Endothelial cell of umbilical vein (primary cell): ENCODE measurements around the gene HHIP. TPM values are rescaled to one million over a fixed set of nuclear protein-coding genes. Genes with fewer than 3 reads are reported as not detected.

ENCODE experiments used
- BruUV-seq: library from RNA; stranded (reverse); fragments of 400-500 nt; replicated peaks from 2 replicates; lab custom pipeline; 2021; lab: Mats Ljungman, UMichigan
- CTCF ChIA-PET: fragments of 300-600, 350-600 bp; sonication (Branson Sonifier 250); formaldehyde crosslinking; loops from one replicate; lab custom pipeline; 2021; ENCODE audit warnings: antibody characterized with exemption, inconsistent platforms; lab: Charles Lee
- POLR2A ChIA-PET: fragments of 300-600, 350-600 bp; sonication (Branson Sonifier 250); formaldehyde crosslinking; loops from one replicate; lab custom pipeline; 2021; ENCODE audit warnings: antibody characterized with exemption, inconsistent platforms; lab: Charles Lee
- DNase-seq: peaks from one replicate; pipeline ENCODE4 v3.0.0-alpha.2; 2011; ENCODE audit warnings: low read depth, low spot score
- FAIRE-seq: peaks from 2 replicates; lab custom pipeline; 2011; peaks lifted over from hg19 to GRCh38; lab: Jason Lieb, UNC
- H2AFZ ChIP-seq: 2 replicates; pipeline ENCODE4 v1.6.0; 2012; ENCODE audit warnings: low read depth, low read length, control low read depth, inconsistent platforms
- H3K27ac ChIP-seq: 2 replicates; pipeline ENCODE4 v1.5.1; 2011; ENCODE audit warnings: low read depth, mild to moderate bottlenecking, control low read depth, low read length, moderate library complexity; ENCODE audit not compliant: insufficient read depth
- H3K27me3 ChIP-seq, 2 experiments: 2 replicates each; pipeline versions ENCODE4 v1.6.0 to v1.6.1; 2011; ENCODE audit warnings: low read length in 2 of 2, mixed read lengths in 1 of 2; ENCODE audit not compliant: control insufficient read depth in 2 of 2, insufficient read depth in 2 of 2
- H3K36me3 ChIP-seq, 2 experiments: 2 replicates in 1 of 2; 3 replicates in 1 of 2; pipeline ENCODE4 v1.5.1; 2011; ENCODE audit warnings: low read length in 2 of 2, mild to moderate bottlenecking in 1 of 2, moderate library complexity in 1 of 2; ENCODE audit not compliant: control insufficient read depth in 2 of 2, insufficient read depth in 2 of 2; ENCODE audit errors: extremely low read depth in 1 of 2
- H3K4me1 ChIP-seq: 3 replicates; pipeline ENCODE4 v1.5.1; 2011; ENCODE audit warnings: mild to moderate bottlenecking, low read length; ENCODE audit not compliant: control insufficient read depth, insufficient read depth; ENCODE audit errors: extremely low read depth
- H3K4me2 ChIP-seq: 2 replicates; pipeline ENCODE4 v1.6.1; 2011; ENCODE audit warnings: low read length, control low read depth, mixed read lengths; ENCODE audit not compliant: insufficient read depth
- H3K4me3 ChIP-seq, 3 experiments: fragments of 200-600 bp in 1 of 3; sonication (generic), shearing (Covaris generic) in 1 of 3; replicated peaks in 1 of 3; 2 replicates each; pipeline ENCODE4 v1.5.1; 2011 to 2016; ENCODE audit warnings: control low read depth in 3 of 3, low read length in 3 of 3, mild to moderate bottlenecking in 2 of 3, inconsistent platforms in 1 of 3, low read depth in 1 of 3, moderate library complexity in 1 of 3; ENCODE audit not compliant: insufficient read depth in 1 of 3
- H3K79me2 ChIP-seq: 2 replicates; pipeline ENCODE4 v1.6.0; 2012; ENCODE audit warnings: low read length, inconsistent platforms; ENCODE audit not compliant: control insufficient read depth, insufficient read depth
- H3K9ac ChIP-seq: replicated peaks from 2 replicates; pipeline ENCODE3; 2011; ENCODE audit warnings: low read length, control low read depth; ENCODE audit not compliant: insufficient read depth; ENCODE audit errors: extremely low read depth
- H3K9me1 ChIP-seq: replicated peaks from 3 replicates; pipeline ENCODE4 v1.6.0; 2011; ENCODE audit warnings: mild to moderate bottlenecking, low read length; ENCODE audit not compliant: control insufficient read depth, insufficient read depth; ENCODE audit errors: extremely low read depth
- H3K9me3 ChIP-seq: replicated peaks from 2 replicates; pipeline ENCODE4 v1.5.1; 2012; ENCODE audit warnings: low read length, inconsistent platforms; ENCODE audit not compliant: control insufficient read depth, insufficient read depth
- H4K20me1 ChIP-seq: replicated peaks from 2 replicates; pipeline ENCODE3; 2011; ENCODE audit warnings: mild to moderate bottlenecking, low read length; ENCODE audit not compliant: control insufficient read depth, insufficient read depth; ENCODE audit errors: extremely low read depth
- CTCF ChIP-seq, 2 donors: IDR thresholded peaks; 1 replicate in 1 of 2; 2 replicates in 1 of 2; pipeline ENCODE4 v1.5.1; 2011; ENCODE audit warnings: low read length in 2 of 2, mild to moderate bottlenecking in 2 of 2, moderate library complexity in 2 of 2, control low read depth in 1 of 2, inconsistent platforms in 1 of 2, low read depth in 1 of 2; ENCODE audit not compliant: insufficient read depth in 1 of 2; ENCODE audit errors: extremely low read depth in 1 of 2
- EZH2 ChIP-seq: IDR thresholded peaks from 2 replicates; pipeline ENCODE4 v1.6.1; 2012; ENCODE audit warnings: borderline replicate concordance, low read depth, mild to moderate bottlenecking, moderate library complexity, low read length, inconsistent platforms; ENCODE audit not compliant: severe bottlenecking
- FOS ChIP-seq: IDR thresholded peaks from 2 replicates; pipeline ENCODE4 v1.6.1; 2011; ENCODE audit warnings: mild to moderate bottlenecking, low read length, moderate library complexity, borderline replicate concordance; ENCODE audit not compliant: insufficient read depth
- GATA2 ChIP-seq: IDR thresholded peaks from 2 replicates; pipeline ENCODE4 v1.7.0; 2011; ENCODE audit warnings: low read depth, mild to moderate bottlenecking, moderate library complexity, mixed read lengths, low read length; ENCODE audit not compliant: insufficient read length, insufficient read depth
- JUN ChIP-seq: IDR thresholded peaks from 2 replicates; pipeline ENCODE4 v1.6.1; 2011; ENCODE audit warnings: borderline replicate concordance, low read depth; ENCODE audit not compliant: insufficient read length, insufficient read depth
- MAX ChIP-seq: IDR thresholded peaks from 2 replicates; pipeline ENCODE4 v1.6.1; 2011; ENCODE audit not compliant: insufficient read depth, insufficient read length
- MYC ChIP-seq: IDR thresholded peaks from one replicate; pipeline ENCODE4 v1.6.1; 2011; ENCODE audit warnings: mild to moderate bottlenecking, low read depth, low read length
- POLR2A ChIP-seq: IDR thresholded peaks from 2 replicates; pipeline ENCODE4 v1.6.1; 2012; ENCODE audit warnings: low read depth, mild to moderate bottlenecking, control low read depth, low read length
- POLR2AphosphoS5 ChIP-seq: IDR thresholded peaks from 2 replicates; pipeline ENCODE4 v1.6.1; 2012; ENCODE audit warnings: low read depth, mild to moderate bottlenecking, control low read depth, low read length, moderate library complexity; ENCODE audit not compliant: insufficient read depth
- dilution Hi-C: fragments of 300-500 bp; cut with MboI; formaldehyde crosslinking; loops from one replicate; pipeline ENCODE4 v1.15.0; 2019; ENCODE audit warnings: low sequenced_read_pairs; ENCODE audit not compliant: extremely low pct_ligation_motif_present
- intact Hi-C: fragments of 100-400 bp; cut with micrococcal nuclease; formaldehyde crosslinking; loops from one replicate; pipeline ENCODE4 v1.10.0; 2022
- polyA plus RNA-seq, 4 experiments: library from polyadenylated mRNA; depleted of rRNA in 3 of 4; stranded (reverse) in 3 of 4; unstranded in 1 of 4; fragments of >200 nt; gene quantifications; 2 replicates each; pipeline versions ENCODE4 v1.2.1 to v1.2.3, GENCODE V29; 2011 to 2012; ENCODE audit warnings: missing spikeins in 1 of 4
- total RNA-seq: library from RNA; stranded (reverse); gene quantifications from 2 replicates; pipeline ENCODE4 v1.2.3, GENCODE V29; 2021

The HHIP gene
- total and polyA plus RNA-seq, 2 donors (not counting 3 experiments of a cell fraction or from before 2014, with no cell fraction given), result 239 to 971 TPM

GRCh38 chr4:144633215-144633614, 12.7 kb upstream of the HHIP start:
- intact Hi-C loops, result no loop called here
- FAIRE-seq (no peak), DNase-seq (no peak)
- CTCF ChIA-PET, result no interaction called here
- Histone ChIP-seq H3K4me2 (no peak overlapping the region), H3K4me3 (no peak overlapping the region), H3K79me2 (peaks cover 7% of the 10 kb centered on the region), H3K9me1 (no peaks in the 10 kb centered on the region), H3K27me3 (no peaks in the 10 kb centered on the region), H3K9ac (no peak overlapping the region), H3K27ac (no peak overlapping the region), H3K9me3 (no peaks in the 10 kb centered on the region), H4K20me1 (no peaks in the 10 kb centered on the region), H3K36me3 (no peaks in the 10 kb centered on the region), H2AFZ (no peak overlapping the region), H3K4me1 (peaks cover 38% of the 10 kb centered on the region)
- POLR2A ChIA-PET, result no interaction called here
- TF ChIP-seq CTCF (IDR thresholded peaks at IDR 0.05; ENCODE audit: extremely low read depth in 1 of 2, insufficient read depth in 1 of 2, low read depth in 1 of 2, low read length in 2 of 2) (no peak), FOS (no peak), POLR2A (no peak), MAX (no peak), GATA2 (no peak), MYC (no peak), EZH2 (no peak), JUN (no peak), POLR2AphosphoS5 (no peak)
- dilution Hi-C loops, result no loop called here
- BruUV-seq, result no TSS peak
